ENCODE measurements around the gene PCDHA7.
"Not testable (repeated sequence)": the region's sequence is repeated elsewhere in the genome, so short reads cannot be mapped to it uniquely, and the experiment has no call there.

The PCDHA7 gene

GRCh38 chr5:140840978-140841962, 7.2 kb downstream of the PCDHA7 start, which contains the start of gene PCDHA8:
PCDHA8 (plus strand) TSS chr5:140841187; CDS start chr5:140841322, 135 bp downstream.
- Mint-ChIP-seq H3K9me3 (peaks cover 3% of the 10 kb centered on the region), H3K27ac (no peak within 1 kb of the TSS), H3K27me3 (peaks cover 26% of the 10 kb centered on the region), H3K4me1 (no peaks in the 10 kb centered on the region), H3K36me3 (no peaks in the 10 kb centered on the region), H3K4me3 (no peak within 1 kb of the TSS)
- ATAC-seq: no peak

- no peak for ATAC-seq
- Mint-ChIP-seq H3K4me1 (no peaks in the 10 kb centered on the region), H3K27me3 (peaks cover 35% of the 10 kb centered on the region), H3K27ac (no peak overlapping the region), H3K36me3 (no peaks in the 10 kb centered on the region), H3K4me3 (no peak overlapping the region), H3K9me3 (no peaks in the 10 kb centered on the region)
Measured at GRCh38 chr5:140842798-140843733, 9.0 kb downstream of the PCDHA7 start.

- not testable (repeated sequence) for H3K27ac Mint-ChIP-seq, H3K4me1 Mint-ChIP-seq, H3K36me3 Mint-ChIP-seq, H3K9me3 Mint-ChIP-seq, H3K4me3 Mint-ChIP-seq, ATAC-seq
- H3K27me3 Mint-ChIP-seq: peaks cover 34% of the 10 kb centered on the region
Measured at GRCh38 chr5:140848139-140849102, 14.4 kb downstream of the PCDHA7 start, which contains the start of gene PCDHA9. PCDHA9 (plus strand) TSS chr5:140848382; CDS start chr5:140848496, 114 bp downstream.

- H3K27ac Mint-ChIP-seq, H3K4me1 Mint-ChIP-seq, H3K36me3 Mint-ChIP-seq, H3K4me3 Mint-ChIP-seq, ATAC-seq, H3K9me3 Mint-ChIP-seq: not testable (repeated sequence)
- peaks cover 35% of the 10 kb centered on the region for H3K27me3 Mint-ChIP-seq
Measured at GRCh38 chr5:140849831-140850634, 16.0 kb downstream of the PCDHA7 start.

GRCh38 chr5:140855772-140856674, 22.0 kb downstream of the PCDHA7 start, which contains the start of gene PCDHA10:
PCDHA10 (plus strand) TSS chr5:140855897; CDS start chr5:140856049, 152 bp downstream.
- no peak for ATAC-seq
- H3K27me3 Mint-ChIP-seq: peaks cover 10% of the 10 kb centered on the region
- peaks cover 6% of the 10 kb centered on the region for H3K9me3 Mint-ChIP-seq
- no peak within 1 kb of the TSS for H3K27ac Mint-ChIP-seq
- no peaks in the 10 kb centered on the region for H3K4me1 Mint-ChIP-seq
- no peaks in the 10 kb centered on the region for H3K36me3 Mint-ChIP-seq
- H3K4me3 Mint-ChIP-seq: no peak within 1 kb of the TSS

GRCh38 chr5:140857177-140857986, 23.3 kb downstream of the PCDHA7 start:
- no peaks in the 10 kb centered on the region for H3K4me1 Mint-ChIP-seq
- no peak overlapping the region for H3K27ac Mint-ChIP-seq
- peaks cover 6% of the 10 kb centered on the region for H3K9me3 Mint-ChIP-seq
- peaks cover 10% of the 10 kb centered on the region for H3K27me3 Mint-ChIP-seq
- no peaks in the 10 kb centered on the region for H3K36me3 Mint-ChIP-seq
- no peak for ATAC-seq
- no peak overlapping the region for H3K4me3 Mint-ChIP-seq

GRCh38 chr5:140857987-140858240, 23.8 kb downstream of the PCDHA7 start:
- Mint-ChIP-seq H3K27ac (no peak overlapping the region), H3K9me3 (peaks cover 6% of the 10 kb centered on the region), H3K27me3 (peaks cover 6% of the 10 kb centered on the region), H3K36me3 (no peaks in the 10 kb centered on the region), H3K4me1 (no peaks in the 10 kb centered on the region), H3K4me3 (no peak overlapping the region)
- ATAC-seq: no peak

- ATAC-seq: no peak
- H3K36me3 Mint-ChIP-seq: no peaks in the 10 kb centered on the region
- H3K27ac Mint-ChIP-seq: no peak overlapping the region
- H3K27me3 Mint-ChIP-seq: no peaks in the 10 kb centered on the region
- H3K9me3 Mint-ChIP-seq: no peaks in the 10 kb centered on the region
- no peak overlapping the region for H3K4me3 Mint-ChIP-seq
- no peaks in the 10 kb centered on the region for H3K4me1 Mint-ChIP-seq
Measured at GRCh38 chr5:140862441-140863295, 28.6 kb downstream of the PCDHA7 start.

- H3K9me3 Mint-ChIP-seq: no peaks in the 10 kb centered on the region
- H3K4me1 Mint-ChIP-seq: no peaks in the 10 kb centered on the region
- no peak for ATAC-seq
- no peaks in the 10 kb centered on the region for H3K36me3 Mint-ChIP-seq
- no peak within 1 kb of the TSS for H3K4me3 Mint-ChIP-seq
- H3K27me3 Mint-ChIP-seq: no peaks in the 10 kb centered on the region
- H3K27ac Mint-ChIP-seq: no peak within 1 kb of the TSS
Measured at GRCh38 chr5:140868721-140869554, 34.9 kb downstream of the PCDHA7 start, which contains the start of gene PCDHA11. PCDHA11 (plus strand) TSS chr5:140868957; CDS start chr5:140869104, 147 bp downstream.

GRCh38 chr5:140869555-140869886, 35.5 kb downstream of the PCDHA7 start:
- Mint-ChIP-seq H3K9me3 (no peaks in the 10 kb centered on the region), H3K4me1 (no peaks in the 10 kb centered on the region), H3K36me3 (no peaks in the 10 kb centered on the region), H3K27me3 (no peaks in the 10 kb centered on the region), H3K4me3 (no peak overlapping the region), H3K27ac (no peak overlapping the region)
- no peak for ATAC-seq

Measured in stimulated activated memory B cell treated with anti-CD40 and anti-IgM and Interleukin-4, amounts not matched to agents 10 μg/mL and 1 μg/mL and 100 μg/mL, for 72 hours (primary cell).